Thyroid gland (tissue), 4 donors: ENCODE data around the gene TMEM201. TPM values are rescaled to one million over a fixed set of nuclear protein-coding genes. Genes with fewer than 3 reads are reported as not detected.

Experiments
- DNase-seq, 2 donors: peaks; one replicate each; pipeline ENCODE4 v3.0.0-alpha.2; 2019
- H3K27ac ChIP-seq, 3 donors: fragments of 200-600 bp; sonication (generic); 1 replicate in 2 of 3; 2 replicates in 1 of 3; pipeline ENCODE4 v1.5.1; 2016 to 2019; ENCODE audit warnings: mild to moderate bottlenecking in 1 of 3, moderate library complexity in 1 of 3
- H3K27me3 ChIP-seq: fragments of 200-600 bp; sonication (generic); one replicate; pipeline ENCODE4 v1.5.1; 2019
- H3K36me3 ChIP-seq, 2 donors: fragments of 200-600 bp; sonication (generic); one replicate each; pipeline ENCODE4 v1.5.1; 2016 to 2019
- H3K4me1 ChIP-seq, 2 donors: fragments of 200-600 bp; sonication (generic); one replicate each; pipeline ENCODE4 v1.5.1; 2017 to 2019
- H3K4me3 ChIP-seq, 3 donors: fragments of 200-600 bp; sonication (generic); replicated peaks in 1 of 3; 1 replicate in 2 of 3; 2 replicates in 1 of 3; pipeline ENCODE4 v1.5.1; 2016; ENCODE audit warnings: mild to moderate bottlenecking in 1 of 3
- H3K9me3 ChIP-seq: fragments of 200-600 bp; sonication (generic); one replicate; pipeline ENCODE4 v1.5.1; 2017
- CTCF ChIP-seq, 6 experiments: fragments of 200-600 bp in 3 of 6; fragments of 450-650 bp in 3 of 6; sonication (generic) in 3 of 6; IDR thresholded peaks; one replicate each; pipeline ENCODE4 v1.5.1; 2016 to 2019; ENCODE audit warnings: antibody characterized with exemption in 6 of 6, mild to moderate bottlenecking in 2 of 6, inconsistent platforms in 1 of 6, moderate library complexity in 1 of 6
- POLR2A ChIP-seq, 2 donors: fragments of 450-650 bp; IDR thresholded peaks; one replicate each; pipeline ENCODE4 v1.6.1; 2017; ENCODE audit warnings: antibody characterized with exemption in 2 of 2, mild to moderate bottlenecking in 2 of 2, moderate library complexity in 1 of 2
- WGBS, 2 donors: methylation state at CpG; one replicate each; pipeline ENCODE4 v1.1.5; 2017; 5-methylcytosine and 5-hydroxymethylcytosine counted together
- intact Hi-C: fragments of 100-400 bp; cut with DNase I; formaldehyde crosslinking; loops from one replicate; pipeline ENCODE4 v1.15.1; 2023
- total RNA-seq, 4 donors: library from RNA; depleted of rRNA; stranded (reverse); fragments of >200 nt; gene quantifications; one replicate each; pipeline ENCODE4 v1.2.3, GENCODE V29; 2016

TMEM201 gene
- total RNA-seq, 4 donors from 2014 or later, result 3.0 to 11.3 (median 8.5) TPM

GRCh38 chr1:9601942-9602793 is 13.5 kb downstream of the TMEM201 start:
- intact Hi-C loops, result no loop called here
- H3K27ac ChIP-seq, result no peak overlapping the region
- no peak for DNase-seq
- peaks cover 21 to 37% of the 10 kb centered on the region in 2 donors for H3K36me3 ChIP-seq
- no peaks in the 10 kb centered on the region for H3K27me3 ChIP-seq
- TF ChIP-seq CTCF (IDR thresholded peaks at IDR 0.05) (no peak), POLR2A (IDR thresholded peaks at IDR 0.05) (no peak)
- WGBS, 2 donors, result 92 to 95% methylated on average over 12 of the region's 26 CpGs
- H3K9me3 ChIP-seq, result no peaks in the 10 kb centered on the region
- no peak overlapping the region for H3K4me3 ChIP-seq
- H3K4me1 ChIP-seq, result no peaks in the 10 kb centered on the region

GRCh38 chr1:9602794-9603167 is 14.1 kb downstream of the TMEM201 start:
- WGBS, 2 donors, result 92 to 94% methylated on average over 2 to 4 of the region's 9 CpGs
- H3K9me3 ChIP-seq, result no peaks in the 10 kb centered on the region
- no peak for DNase-seq
- TF ChIP-seq POLR2A (IDR thresholded peaks at IDR 0.05) (no peak), CTCF (IDR thresholded peaks at IDR 0.05) (no peak)
- intact Hi-C loops, result no loop called here
- H3K27ac ChIP-seq, result no peak overlapping the region
- H3K4me3 ChIP-seq, result no peak overlapping the region
- H3K27me3 ChIP-seq, result no peaks in the 10 kb centered on the region
- no peaks in the 10 kb centered on the region for H3K4me1 ChIP-seq
- peaks cover 21 to 37% of the 10 kb centered on the region in 2 donors for H3K36me3 ChIP-seq

- no peaks in the 10 kb centered on the region for H3K4me1 ChIP-seq
- no peak overlapping the region for H3K27ac ChIP-seq
- WGBS, 2 donors, result 86 to 98% methylated on average over 5 to 9 of the region's 14 CpGs
- H3K4me3 ChIP-seq, result no peak overlapping the region
- H3K36me3 ChIP-seq, result peaks cover 21 to 37% of the 10 kb centered on the region in 2 donors
- H3K9me3 ChIP-seq, result no peaks in the 10 kb centered on the region
- DNase-seq, result no peak
- intact Hi-C loops, result no loop called here
- no peak for TF ChIP-seq POLR2A (IDR thresholded peaks at IDR 0.05)
- no peak for TF ChIP-seq CTCF (IDR thresholded peaks at IDR 0.05)
- H3K27me3 ChIP-seq, result no peaks in the 10 kb centered on the region
Measured at GRCh38 chr1:9603307-9603706, 14.6 kb downstream of the TMEM201 start.

GRCh38 chr1:9603766-9604753 is 15.3 kb downstream of the TMEM201 start:
- DNase-seq, result no peak
- Histone ChIP-seq H3K27ac (no peak overlapping the region), H3K27me3 (no peaks in the 10 kb centered on the region), H3K9me3 (no peaks in the 10 kb centered on the region), H3K4me3 (no peak overlapping the region), H3K36me3 (peaks cover 21 to 31% of the 10 kb centered on the region in 2 donors), H3K4me1 (no peaks in the 10 kb centered on the region)
- TF ChIP-seq CTCF (IDR thresholded peaks at IDR 0.05), result no peak
- TF ChIP-seq POLR2A (IDR thresholded peaks at IDR 0.05), result no peak
- intact Hi-C loops, result no loop called here
- WGBS, 2 donors, result 91 to 94% methylated on average over 40 of the region's 42 CpGs
